GM18526 (cell line): Measurements from ENCODE around the gene PPY.

Source experiments
- POLR2A ChIP-seq: IDR thresholded peaks from 3 replicates; pipeline ENCODE4 v1.6.1; 2011; ENCODE audit not compliant: insufficient read length; ENCODE audit errors: extremely low read depth

The PPY gene, protein sequence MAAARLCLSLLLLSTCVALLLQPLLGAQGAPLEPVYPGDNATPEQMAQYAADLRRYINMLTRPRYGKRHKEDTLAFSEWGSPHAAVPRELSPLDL

DNA sequence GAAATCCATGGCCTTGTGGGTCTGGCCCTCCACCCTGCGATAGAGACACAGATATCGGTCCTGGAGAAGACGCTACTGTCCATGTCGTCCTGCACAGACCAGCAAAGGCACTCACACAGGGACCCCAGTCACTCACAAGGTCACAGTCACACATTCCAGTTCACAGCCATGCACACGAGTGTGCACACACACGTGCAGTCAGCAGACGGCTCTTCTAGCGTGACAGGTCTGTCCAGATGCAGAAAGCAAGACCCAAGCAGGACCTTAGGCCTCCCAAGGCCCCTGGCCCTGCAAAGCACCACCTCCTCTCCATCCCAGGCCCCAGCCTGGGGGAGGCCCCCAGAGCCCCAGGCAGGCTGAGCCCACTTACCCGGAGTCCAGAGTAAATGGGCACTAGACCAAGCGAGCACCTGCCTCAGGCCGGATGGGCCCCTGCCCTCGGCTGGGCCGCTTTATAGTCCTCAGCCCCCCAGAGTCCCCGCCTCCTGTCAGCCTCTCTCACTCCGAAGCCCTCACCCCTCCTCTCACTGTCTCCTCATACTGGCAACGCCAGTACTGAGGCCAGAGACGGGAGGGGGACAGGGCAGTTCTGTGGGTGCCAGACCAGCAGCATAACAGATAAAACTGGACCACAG lies at the start of gene PPY:
PPY (minus strand) TSS at position 426 of the 635 bp plus-strand sequence. CDS start 822 bp downstream, outside the sequence.
- no peak for TF ChIP-seq POLR2A

- TF ChIP-seq POLR2A, result no peak
Observed at GRCh38 chr17:43988301-43988700, 46.0 kb upstream of the PPY start.

DNA sequence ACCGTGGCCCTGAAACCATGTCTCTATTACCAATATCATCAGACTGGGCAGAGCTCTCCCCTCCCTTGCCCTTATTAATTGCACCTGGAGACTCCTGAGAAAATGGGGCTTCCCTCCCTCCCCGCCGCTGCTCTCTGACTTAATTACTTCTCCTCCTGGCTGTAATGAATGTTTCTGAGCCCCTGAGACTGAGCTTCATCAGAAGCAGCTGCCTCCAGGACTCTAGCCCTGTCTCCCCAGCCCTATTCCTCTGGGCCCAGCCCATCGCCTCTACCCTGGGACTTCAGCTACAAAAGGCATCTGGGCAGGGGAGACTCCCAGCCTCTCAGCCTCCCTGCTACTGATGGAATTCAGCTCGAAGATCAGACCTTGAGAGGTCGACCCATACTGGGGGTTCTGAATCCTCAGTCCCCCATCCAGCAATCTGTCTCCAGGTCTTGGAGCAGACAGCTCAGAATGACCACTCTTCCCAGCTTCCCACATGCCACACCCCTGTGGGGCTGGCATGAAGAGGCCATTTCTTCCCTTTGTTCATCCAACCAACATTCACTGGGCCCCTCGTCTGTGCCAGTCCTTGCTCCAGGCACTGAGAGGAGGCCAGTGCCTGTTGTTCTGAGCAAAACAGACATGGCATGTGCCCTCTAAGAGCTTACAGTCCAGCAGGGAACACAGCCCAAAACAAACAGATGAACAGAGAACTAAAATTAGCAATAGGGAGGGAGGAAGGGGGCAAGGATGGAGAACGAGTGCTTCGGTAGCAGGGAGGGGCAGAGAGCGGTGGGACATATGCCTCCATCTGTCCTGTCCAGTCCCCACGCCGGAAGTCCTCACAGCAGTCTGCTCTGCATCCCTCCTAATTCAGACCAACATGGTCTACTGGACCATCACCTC lies 45.1 kb upstream of the PPY start:
- TF ChIP-seq POLR2A, result no peak

GRCh38 chr17:43986225-43986981 lies 44.1 kb upstream of the PPY start:
- TF ChIP-seq POLR2A, result no peak

- TF ChIP-seq POLR2A, result no peak
Observed at GRCh38 chr17:43984521-43984920, 42.2 kb upstream of the PPY start.

GRCh38 chr17:43983515-43984411 lies 41.5 kb upstream of the PPY start:
- TF ChIP-seq POLR2A, result no peak

DNA sequence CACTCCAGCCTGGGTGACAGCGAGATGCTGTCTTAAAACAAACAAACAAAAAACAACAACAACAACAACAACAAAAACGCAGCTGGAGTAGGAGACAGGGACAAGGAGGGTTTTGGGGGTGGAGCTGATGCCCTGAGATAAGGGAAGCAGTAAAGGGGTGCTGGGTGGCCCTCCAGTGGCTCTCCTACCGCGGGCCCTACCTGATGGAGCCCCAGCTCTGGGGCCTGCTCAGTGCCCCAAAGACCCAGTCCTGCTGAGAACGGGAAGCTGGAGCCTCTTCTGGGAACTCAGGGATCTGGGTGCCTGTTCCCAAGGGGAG lies 40.9 kb upstream of the PPY start:
- TF ChIP-seq POLR2A, result no peak

DNA sequence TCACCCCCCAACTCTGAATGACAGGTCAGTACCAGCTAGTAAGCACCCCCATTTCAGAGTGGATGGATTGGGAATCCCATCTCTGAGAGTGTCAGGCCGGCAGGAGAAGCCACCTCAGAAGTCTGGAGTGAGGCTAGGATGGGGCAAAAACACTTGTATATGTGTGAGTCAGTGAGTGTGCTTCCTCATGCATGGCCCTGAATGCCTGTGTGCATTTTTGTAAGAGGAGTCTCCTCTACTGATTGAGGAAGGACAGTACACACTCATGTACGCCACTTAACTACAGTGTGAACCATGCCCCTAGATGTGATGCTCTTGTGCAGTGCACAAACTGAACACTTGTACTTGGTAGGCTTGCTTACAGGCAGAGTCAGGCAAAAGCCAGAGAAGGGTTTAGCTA lies 39.9 kb upstream of the PPY start:
- no peak for TF ChIP-seq POLR2A

DNA sequence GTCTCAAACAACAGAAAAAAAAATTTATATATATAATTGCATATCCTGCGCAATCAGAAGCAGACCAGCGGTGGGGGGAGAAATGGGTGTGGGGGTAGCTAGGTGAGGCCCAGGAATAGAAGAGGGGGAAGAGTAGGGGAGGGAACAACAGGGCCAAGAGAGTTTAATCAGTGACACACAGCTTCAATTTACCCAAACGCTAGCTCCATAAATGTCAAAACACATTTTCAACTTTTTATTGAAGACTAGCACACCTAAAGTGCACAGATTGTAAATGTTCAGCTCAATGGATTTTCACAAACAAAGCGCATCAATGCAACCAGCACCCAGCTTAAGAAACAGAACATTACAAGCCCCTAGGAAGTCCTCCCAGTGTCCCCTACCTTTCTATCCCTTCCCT lies 37.4 kb upstream of the PPY start:
- TF ChIP-seq POLR2A, result no peak

DNA sequence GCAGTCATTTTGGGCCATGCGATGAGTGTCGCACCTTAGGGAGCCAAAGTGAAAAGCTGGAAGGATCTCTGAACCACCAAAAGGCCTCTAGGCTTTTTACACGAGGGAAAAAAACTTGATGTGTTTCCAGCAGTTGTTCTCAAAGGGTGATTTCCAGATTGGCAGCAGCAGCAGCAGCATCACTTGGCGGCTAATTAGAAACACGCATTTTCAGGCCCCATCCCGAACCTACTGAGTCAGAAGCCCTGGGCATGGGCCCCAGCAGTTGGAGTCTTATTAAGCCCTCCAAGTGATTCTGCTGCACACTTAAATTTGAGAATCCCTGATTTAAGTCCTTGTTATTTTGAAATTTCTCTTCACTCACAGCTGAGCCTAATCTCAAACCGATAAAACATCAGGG lies 36.7 kb upstream of the PPY start:
- TF ChIP-seq POLR2A, result no peak

GRCh38 chr17:43978078-43978477 lies 35.8 kb upstream of the PPY start:
- no peak for TF ChIP-seq POLR2A

DNA sequence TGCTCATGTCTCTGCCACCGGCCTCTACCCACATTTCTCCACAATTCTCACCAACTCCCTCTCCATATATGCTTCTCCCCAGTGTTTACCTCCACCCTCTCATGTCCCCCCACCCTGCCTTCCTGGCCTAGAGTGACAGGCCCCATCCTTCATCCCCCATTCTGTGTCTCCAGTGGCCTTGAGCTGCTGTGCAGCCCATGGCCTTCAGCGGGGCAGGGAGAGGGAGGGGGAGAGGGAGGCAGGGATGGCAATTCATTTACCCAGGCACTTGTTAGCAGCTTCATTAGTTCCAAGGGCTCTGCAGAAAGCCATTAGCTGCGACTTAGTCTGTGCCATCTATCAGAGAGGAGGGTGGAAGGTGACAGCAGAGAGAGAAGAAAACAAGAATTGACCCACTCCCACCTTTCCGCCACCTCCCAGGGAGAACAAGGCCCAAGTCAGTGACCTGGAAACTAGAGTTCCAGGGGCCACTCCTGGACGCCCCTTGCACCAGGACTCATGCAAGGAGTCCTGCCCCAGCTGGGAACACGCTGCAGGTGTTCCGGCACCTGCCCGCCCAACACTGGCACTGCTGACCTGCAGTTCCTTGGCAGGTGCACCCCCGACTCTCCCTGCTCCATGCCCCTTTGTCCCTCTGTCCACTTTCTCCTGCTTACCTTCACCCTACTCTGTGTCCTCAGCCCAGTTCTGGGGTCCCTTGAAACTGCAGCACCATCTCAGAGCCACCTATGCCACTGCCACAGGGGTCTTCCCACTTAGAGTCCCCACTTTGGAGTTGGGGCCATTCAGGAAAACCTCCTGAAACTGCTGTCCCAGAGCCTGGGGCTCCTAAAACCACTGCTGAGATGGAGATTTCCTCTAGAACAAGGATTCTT lies 34.9 kb upstream of the PPY start:
- no peak for TF ChIP-seq POLR2A

- no peak for TF ChIP-seq POLR2A
Observed at GRCh38 chr17:43975898-43976297, 33.6 kb upstream of the PPY start.
